Measurements from ENCODE around the gene VNN1.

VNN1 gene

GRCh38 chr6:132741281-132741680, 27.4 kb upstream of the VNN1 start:
- TF ChIP-seq, protein P1, sequence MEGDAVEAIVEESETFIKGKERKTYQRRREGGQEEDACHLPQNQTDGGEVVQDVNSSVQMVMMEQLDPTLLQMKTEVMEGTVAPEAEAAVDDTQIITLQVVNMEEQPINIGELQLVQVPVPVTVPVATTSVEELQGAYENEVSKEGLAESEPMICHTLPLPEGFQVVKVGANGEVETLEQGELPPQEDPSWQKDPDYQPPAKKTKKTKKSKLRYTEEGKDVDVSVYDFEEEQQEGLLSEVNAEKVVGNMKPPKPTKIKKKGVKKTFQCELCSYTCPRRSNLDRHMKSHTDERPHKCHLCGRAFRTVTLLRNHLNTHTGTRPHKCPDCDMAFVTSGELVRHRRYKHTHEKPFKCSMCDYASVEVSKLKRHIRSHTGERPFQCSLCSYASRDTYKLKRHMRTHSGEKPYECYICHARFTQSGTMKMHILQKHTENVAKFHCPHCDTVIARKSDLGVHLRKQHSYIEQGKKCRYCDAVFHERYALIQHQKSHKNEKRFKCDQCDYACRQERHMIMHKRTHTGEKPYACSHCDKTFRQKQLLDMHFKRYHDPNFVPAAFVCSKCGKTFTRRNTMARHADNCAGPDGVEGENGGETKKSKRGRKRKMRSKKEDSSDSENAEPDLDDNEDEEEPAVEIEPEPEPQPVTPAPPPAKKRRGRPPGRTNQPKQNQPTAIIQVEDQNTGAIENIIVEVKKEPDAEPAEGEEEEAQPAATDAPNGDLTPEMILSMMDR (IDR thresholded peaks at IDR 0.05; ENCODE audit: low read depth, low read length, missing control alignments), result no peak
- DNase-seq, result no peak
- Histone ChIP-seq H3K36me3 (replicated peaks) (no peaks in the 10 kb centered on the region), H3K27me3 (replicated peaks) (no peaks in the 10 kb centered on the region), H3K27ac (no peak overlapping the region), H3K4me3 (ENCODE audit: low read depth, low read length) (no peak overlapping the region)
- in situ Hi-C loops (cut with HindIII; ENCODE audit: low pct_ligation_motif_present, low sequenced_read_pairs), result no loop called here

DNA sequence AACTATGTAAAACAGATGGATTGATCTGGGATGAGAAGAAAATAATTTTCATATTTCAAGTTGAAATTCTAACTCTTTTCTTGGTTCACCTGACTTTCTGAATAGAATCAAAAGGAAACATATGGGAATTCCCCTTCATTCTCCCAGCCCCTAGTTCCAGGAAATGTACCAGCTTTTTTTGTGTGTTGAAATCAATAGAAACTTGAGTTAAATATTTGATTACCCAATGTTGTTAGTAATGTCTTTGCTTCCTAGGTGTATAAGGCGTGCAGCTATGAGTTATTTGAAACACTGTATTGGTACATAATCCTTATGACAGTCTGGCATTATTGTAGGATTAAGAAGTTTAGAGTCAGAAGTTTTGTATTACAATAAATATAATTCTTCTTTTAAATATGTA, 22.4 kb upstream of the VNN1 start:
- no peaks in the 10 kb centered on the region for H3K27me3 ChIP-seq (replicated peaks)
- no peak overlapping the region for H3K4me3 ChIP-seq (ENCODE audit: low read depth, low read length)
- in situ Hi-C loops (cut with HindIII; ENCODE audit: low pct_ligation_motif_present, low sequenced_read_pairs), result no loop called here
- H3K36me3 ChIP-seq (replicated peaks), result no peaks in the 10 kb centered on the region
- H3K27ac ChIP-seq, result no peak overlapping the region
- DNase-seq, result no peak
- TF ChIP-seq, protein P1 (IDR thresholded peaks at IDR 0.05; ENCODE audit: low read depth, low read length, missing control alignments), result no peak

- TF ChIP-seq, protein P1 (IDR thresholded peaks at IDR 0.05; ENCODE audit: low read depth, low read length, missing control alignments), result peak; percentile 53
- no peak overlapping the region for H3K27ac ChIP-seq
- no peak overlapping the region for H3K4me3 ChIP-seq (ENCODE audit: low read depth, low read length)
- no peaks in the 10 kb centered on the region for H3K36me3 ChIP-seq (replicated peaks)
- in situ Hi-C loops (cut with HindIII; ENCODE audit: low pct_ligation_motif_present, low sequenced_read_pairs), result no loop called here
- no peaks in the 10 kb centered on the region for H3K27me3 ChIP-seq (replicated peaks)
- no peak for DNase-seq
These were observed 20.9 kb upstream of the VNN1 start for GRCh38 chr6:132734694-132735236.

- no peak overlapping the region for H3K4me3 ChIP-seq (ENCODE audit: low read depth, low read length)
- TF ChIP-seq, protein P1 (IDR thresholded peaks at IDR 0.05; ENCODE audit: low read depth, low read length, missing control alignments), result no peak
These were observed 20.0 kb upstream of the VNN1 start for GRCh38 chr6:132733814-132734213.

DNA sequence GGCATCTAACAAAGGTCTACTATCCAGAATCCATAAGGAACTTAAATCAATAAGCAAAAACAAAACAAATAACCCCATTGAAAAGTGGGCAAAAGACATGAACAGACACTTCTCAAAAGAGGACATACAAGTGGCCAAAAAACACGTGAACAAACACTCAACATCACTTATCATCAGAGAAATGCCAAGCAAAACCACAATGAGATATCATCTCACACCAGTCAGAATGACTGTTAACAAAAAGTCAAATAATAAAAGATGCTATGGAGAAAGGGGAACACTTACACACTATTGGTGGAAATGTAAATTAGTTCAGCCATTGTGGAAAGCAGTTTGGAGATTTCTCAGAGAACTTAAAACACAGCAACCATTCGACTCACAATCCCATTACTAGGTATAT, 19.4 kb upstream of the VNN1 start:
- TF ChIP-seq, protein P1 (IDR thresholded peaks at IDR 0.05; ENCODE audit: low read depth, low read length, missing control alignments), result no peak
- no peaks in the 10 kb centered on the region for H3K27me3 ChIP-seq (replicated peaks)
- no peaks in the 10 kb centered on the region for H3K36me3 ChIP-seq (replicated peaks)
- in situ Hi-C loops (cut with HindIII; ENCODE audit: low pct_ligation_motif_present, low sequenced_read_pairs), result no loop called here
- H3K27ac ChIP-seq, result no peak overlapping the region
- DNase-seq, result no peak
- H3K4me3 ChIP-seq (ENCODE audit: low read depth, low read length), result no peak overlapping the region

More at GRCh38 chr6:132733814-132734213, 20.0 kb upstream of the VNN1 start:
- in situ Hi-C loops (cut with HindIII; ENCODE audit: low pct_ligation_motif_present, low sequenced_read_pairs), result no loop called here
- no peaks in the 10 kb centered on the region for H3K27me3 ChIP-seq (replicated peaks)
- H3K27ac ChIP-seq, result no peak overlapping the region
- no peak for DNase-seq
- no peaks in the 10 kb centered on the region for H3K36me3 ChIP-seq (replicated peaks)

GRCh38 chr6:132731086-132731485, 17.2 kb upstream of the VNN1 start:
- in situ Hi-C loops (cut with HindIII; ENCODE audit: low pct_ligation_motif_present, low sequenced_read_pairs), result no loop called here
- Histone ChIP-seq H3K27me3 (replicated peaks) (no peaks in the 10 kb centered on the region), H3K36me3 (replicated peaks) (no peaks in the 10 kb centered on the region), H3K27ac (no peak overlapping the region), H3K4me3 (ENCODE audit: low read depth, low read length) (no peak overlapping the region)
- DNase-seq, result no peak
- TF ChIP-seq, protein P1 (IDR thresholded peaks at IDR 0.05; ENCODE audit: low read depth, low read length, missing control alignments), result no peak
